ENCODE measurements around the gene ZFHX3. TPM values are rescaled to one million over a fixed set of nuclear protein-coding genes. Genes with fewer than 3 reads are reported as not detected.

Gene ZFHX3
- total RNA-seq, 2 donors from 2014 or later, result 9.2 to 18.9 TPM

DNA sequence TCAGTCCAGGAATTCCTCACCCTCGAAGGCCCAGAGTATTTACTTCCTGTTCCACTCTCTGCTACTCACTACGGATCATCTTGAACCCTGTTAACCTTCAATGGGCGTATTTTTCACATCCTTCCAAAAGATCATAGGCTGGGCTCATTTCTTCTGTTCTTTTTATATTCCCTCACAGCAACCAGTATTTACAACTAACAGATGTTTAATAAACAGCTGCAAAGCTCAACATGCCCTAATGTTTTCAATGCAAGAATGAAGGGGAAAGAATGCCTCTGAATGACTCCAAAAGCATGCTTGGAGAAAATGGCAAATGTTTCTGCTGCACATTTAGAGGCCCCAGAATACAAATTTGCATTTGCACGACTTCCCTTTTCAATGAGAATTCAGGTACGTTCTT lies 174.9 kb downstream of the ZFHX3 start:
- peaks cover 0 to 21% of the 10 kb centered on the region in 2 donors for H3K4me1 ChIP-seq
- H3K27me3 ChIP-seq, result no peaks in the 10 kb centered on the region
- no peaks in the 10 kb centered on the region for H3K36me3 ChIP-seq

GRCh38 chr16:72865835-72866234 lies 182.1 kb downstream of the ZFHX3 start:
- Histone ChIP-seq H3K4me1 (no peaks in the 10 kb centered on the region), H3K36me3 (no peaks in the 10 kb centered on the region), H3K27me3 (no peaks in the 10 kb centered on the region), H3K9me3 (no peaks in the 10 kb centered on the region), H3K27ac (no peak overlapping the region), H3K4me3 (no peak overlapping the region)
- no peak for DNase-seq (ENCODE audit: low spot score)
- TF ChIP-seq CTCF (IDR thresholded peaks at IDR 0.05), result no peak

More for the DNA sequence above, 174.9 kb downstream of the ZFHX3 start:
- no peak overlapping the region for H3K27ac ChIP-seq
- H3K4me3 ChIP-seq, result no peak overlapping the region
- DNase-seq (ENCODE audit: low spot score), result no peak
- no peak for TF ChIP-seq CTCF (IDR thresholded peaks at IDR 0.05)
- H3K9me3 ChIP-seq, result no peaks in the 10 kb centered on the region

- Histone ChIP-seq H3K27ac (no peak overlapping the region), H3K36me3 (no peaks in the 10 kb centered on the region), H3K27me3 (no peaks in the 10 kb centered on the region), H3K9me3 (no peaks in the 10 kb centered on the region), H3K4me3 (no peak overlapping the region), H3K4me1 (no peaks in the 10 kb centered on the region)
- no peak for DNase-seq (ENCODE audit: low spot score)
- TF ChIP-seq CTCF (IDR thresholded peaks at IDR 0.05), result no peak
Measured at GRCh38 chr16:72865258-72865657, 182.7 kb downstream of the ZFHX3 start.

DNA sequence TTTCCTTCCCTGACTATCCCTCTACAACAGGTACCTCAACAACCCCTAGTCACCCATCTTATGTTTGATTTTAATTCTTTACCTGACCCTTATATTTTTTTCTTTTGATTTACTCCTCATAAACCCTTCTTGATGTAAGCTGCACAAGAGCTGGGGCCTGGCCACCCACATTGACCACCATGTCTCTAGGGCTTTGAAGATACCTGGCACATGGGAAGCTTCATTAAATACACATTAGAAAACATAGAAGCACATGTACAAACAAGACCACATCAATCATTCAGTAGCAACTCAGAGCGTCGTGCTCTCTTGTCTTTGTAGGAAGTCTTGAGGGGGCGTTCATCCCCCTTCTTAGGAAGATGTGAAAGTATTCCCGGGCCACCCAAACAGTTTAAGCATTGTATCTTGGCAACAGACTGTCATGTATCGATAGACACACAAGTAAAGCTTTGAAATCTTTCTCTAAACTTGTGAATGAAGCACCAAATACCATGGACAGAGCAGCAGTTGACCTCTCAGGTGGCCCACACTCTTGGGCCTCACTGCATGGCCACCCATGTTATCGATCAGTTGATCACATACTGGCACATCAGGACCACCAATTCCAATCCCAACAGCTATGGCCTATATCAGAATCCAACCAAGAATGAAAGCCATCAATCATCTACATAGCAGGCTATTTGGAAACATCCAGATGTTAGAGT lies 183.6 kb downstream of the ZFHX3 start:
- Histone ChIP-seq H3K4me3 (no peak overlapping the region), H3K36me3 (no peaks in the 10 kb centered on the region), H3K4me1 (peaks cover 0 to 4% of the 10 kb centered on the region in 2 donors), H3K27me3 (no peaks in the 10 kb centered on the region), H3K27ac (no peak overlapping the region), H3K9me3 (no peaks in the 10 kb centered on the region)
- no peak for TF ChIP-seq CTCF (IDR thresholded peaks at IDR 0.05)
- no peak for DNase-seq (ENCODE audit: low spot score)

DNA sequence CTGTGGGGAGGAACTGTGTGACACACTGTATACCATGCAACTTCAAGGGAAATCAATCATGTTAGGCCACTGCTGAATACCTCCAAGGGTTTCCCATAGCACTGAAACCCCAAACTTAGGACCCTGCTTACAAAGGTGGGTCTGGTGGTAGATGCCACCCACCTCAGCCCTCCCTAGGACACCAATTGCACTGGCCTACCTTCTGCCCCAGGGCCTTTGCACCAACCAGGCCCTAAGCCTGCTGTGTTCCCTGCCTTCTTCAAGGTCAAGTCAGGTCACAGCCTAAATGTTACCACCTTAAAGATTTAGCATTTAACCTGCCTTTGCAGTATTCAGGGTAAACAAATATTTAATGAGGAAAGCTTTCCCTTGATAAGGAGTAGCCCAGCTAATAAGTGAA lies 185.8 kb downstream of the ZFHX3 start:
- Histone ChIP-seq H3K4me3 (no peak overlapping the region), H3K27ac (no peak overlapping the region), H3K9me3 (no peaks in the 10 kb centered on the region), H3K36me3 (no peaks in the 10 kb centered on the region), H3K4me1 (peaks cover 0 to 8% of the 10 kb centered on the region in 2 donors), H3K27me3 (no peaks in the 10 kb centered on the region)
- DNase-seq (ENCODE audit: low spot score), result no peak
- TF ChIP-seq CTCF (IDR thresholded peaks at IDR 0.05), result no peak

Data from right atrium auricular region (tissue), 2 donors.